Measurements from ENCODE around the gene DDT. TPM values are rescaled to one million over a fixed set of nuclear protein-coding genes. Genes with fewer than 3 reads are reported as not detected.
"Not testable (repeated sequence)": the region's sequence is repeated elsewhere in the genome, so short reads cannot be mapped to it uniquely, and the experiment has no call there.

The DDT gene
- total RNA-seq (2013; cell fraction: nucleolus; rRNA removed) = 84.6 and 87.5 TPM in 2 replicates
- total RNA-seq (2014; rRNA removed) (245 and 263 TPM in 2 replicates), total RNA-seq (2014; rRNA removed; fragmentation: Illumina TruSeq; extraction: Trizol) (55.1 and 56.5 TPM in 2 replicates), total RNA-seq (2021) (177 and 181 TPM in 2 replicates), polyA plus RNA-seq (2011; rRNA removed) (262 and 263 TPM in 2 replicates), polyA plus RNA-seq (2014; fragmentation: Illumina TruSeq; extraction: Trizol) (17.6 and 33.0 TPM in 2 replicates), polyA plus RNA-seq (2014; fragmentation: Nextera tagmentation; extraction: Ambion mirVana) (10 to 100 TPM; 25.1 to 70.2 TPM), polyA plus RNA-seq (2014; rRNA removed) (408 and 473 TPM in 2 replicates), polyA plus RNA-seq (2016; fragmentation: Nextera tagmentation; extraction: Ambion mirVana) (100 to 1,000 TPM; 227 to 244 TPM), polyA minus RNA-seq (2011; rRNA and poly(A)+ RNA removed) (25.2 and 40.2 TPM in 2 replicates), Bru-seq, nascent RNA (percentile 48 among the genes with signal in this experiment), BruChase-seq, experiment 1, labeled RNA remaining after a 6-hour chase (percentile 54 among the genes with signal in this experiment), BruChase-seq, experiment 2, labeled RNA remaining after a 2-hour chase (percentile 45 among the genes with signal in this experiment)
- 263 TPM for polyA plus RNA-seq (2011; ENCODE audit: low read depth)
- polyA plus RNA-seq (2011; cell fraction: cytosol; rRNA removed) = 298 and 443 TPM in 2 replicates
- polyA plus RNA-seq (2011; cell fraction: nucleus; rRNA removed) = 313 and 433 TPM in 2 replicates
- polyA plus RNA-seq (2012) = 191 and 251 TPM in 2 replicates
- 29.0 and 39.0 TPM in 2 replicates for polyA minus RNA-seq (2011; cell fraction: cytosol; rRNA and poly(A)+ RNA removed)
- 44.0 and 54.3 TPM in 2 replicates for polyA minus RNA-seq (2011; cell fraction: nucleus; rRNA and poly(A)+ RNA removed)
- long read RNA-seq, experiment 1, transcript DDT-202 (3 exons, 713 nt) = major isoform, 72 of 81 reads
- long read RNA-seq, experiment 1, partial matches to known transcripts = 1 of 81 reads
- long read RNA-seq, experiment 1, other reads (novel, unspliced or antisense) = 7 of 81 reads
- long read RNA-seq, experiment 2, transcript DDT-202 (3 exons, 713 nt) = major isoform, 160 of 177 reads
- long read RNA-seq, experiment 2, transcript DDT-206 (2 exons, 1,048 nt) = minor isoform, 5 of 177 reads
- long read RNA-seq, experiment 2, partial matches to known transcripts = 0 of 177 reads
- long read RNA-seq, experiment 2, other reads (novel, unspliced or antisense) = 12 of 177 reads

DNA sequence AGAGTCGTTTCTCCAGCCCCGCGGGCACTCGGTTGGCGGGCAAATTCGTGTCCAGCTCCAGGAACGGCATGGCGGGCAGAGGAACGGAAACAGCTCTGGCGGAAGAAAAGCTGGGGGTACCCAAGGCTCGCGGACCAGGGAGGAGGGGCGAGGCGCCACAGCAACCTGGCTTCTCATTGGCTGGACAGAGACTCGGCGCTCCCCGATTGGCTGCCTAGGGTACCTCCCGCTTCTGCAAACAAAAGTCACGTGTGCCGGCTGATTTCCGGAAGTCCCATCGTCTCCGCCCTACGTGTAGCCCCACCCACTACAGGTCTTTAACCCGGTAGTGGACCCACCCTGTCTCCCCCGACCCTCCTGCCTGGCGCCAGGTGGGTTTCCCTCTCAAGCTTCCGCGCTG, at the start of gene DDT:
DDT (minus strand) TSS at position 97 of the 400 bp plus-strand sequence; CDS start at position 70, 27 bp downstream.
- BruUV-seq (replicated peaks); H3K27me3 ChIP-seq (replicated peaks in 1 of 2; ENCODE audit: control insufficient read depth in 2 of 2, insufficient read depth in 2 of 2, low read length in 1 of 2); H3K9ac ChIP-seq (ENCODE audit: control insufficient read depth, insufficient read depth, low read length); H3K27ac ChIP-seq (ENCODE audit: control insufficient read depth, insufficient read depth); SMC1A ChIA-PET (ENCODE audit: uncharacterized antibody, unreplicated experiment); H3K4me2 ChIP-seq (ENCODE audit: control insufficient read depth, insufficient read depth); RAD21 ChIA-PET (ENCODE audit: unreplicated experiment); H2AFZ ChIP-seq (ENCODE audit: control insufficient read depth, low read depth, low read length); H3K4me1 ChIP-seq (ENCODE audit: control insufficient read depth, insufficient read depth, low read length); H4K20me1 ChIP-seq (ENCODE audit: control insufficient read depth, insufficient read depth); DNase-seq (ENCODE audit: low read depth, low spot score); H3K4me3 ChIP-seq; CTCF ChIA-PET; H3K9me3 ChIP-seq (replicated peaks; ENCODE audit: control insufficient read depth, insufficient read depth, low read length); POLR2A ChIA-PET: not testable (repeated sequence)
- in situ Hi-C loops (cut with MboI) (loop anchor here (5.0 kb wide), 1 partner anchor 47 kb away; no protein-coding TSS in a partner anchor), intact Hi-C loops (cut with micrococcal nuclease; ENCODE audit: unreplicated experiment) (loop anchor here (5.0 kb wide), 1 partner anchor 47 kb away; no protein-coding TSS in a partner anchor)
- FAIRE-seq (peak; percentile 89), ATAC-seq (peak; percentile 99)
- Histone ChIP-seq H3K79me2 (ENCODE audit: control insufficient read depth, insufficient read depth, low read length) (peaks cover 13% of the 10 kb centered on the region), H3K36me3 (ENCODE audit: control insufficient read depth in 2 of 2, insufficient read depth in 2 of 2, low read length in 1 of 2) (peaks cover 11 to 22% of the 10 kb centered on the region in 2 experiments)
- WGBS (ENCODE audit: insufficient coverage, insufficient replicate concordance, low lambda C conversion rate, missing lambda C conversion rate) = no CpG with 5 or more reads among the region's 29 CpGs

DNA sequence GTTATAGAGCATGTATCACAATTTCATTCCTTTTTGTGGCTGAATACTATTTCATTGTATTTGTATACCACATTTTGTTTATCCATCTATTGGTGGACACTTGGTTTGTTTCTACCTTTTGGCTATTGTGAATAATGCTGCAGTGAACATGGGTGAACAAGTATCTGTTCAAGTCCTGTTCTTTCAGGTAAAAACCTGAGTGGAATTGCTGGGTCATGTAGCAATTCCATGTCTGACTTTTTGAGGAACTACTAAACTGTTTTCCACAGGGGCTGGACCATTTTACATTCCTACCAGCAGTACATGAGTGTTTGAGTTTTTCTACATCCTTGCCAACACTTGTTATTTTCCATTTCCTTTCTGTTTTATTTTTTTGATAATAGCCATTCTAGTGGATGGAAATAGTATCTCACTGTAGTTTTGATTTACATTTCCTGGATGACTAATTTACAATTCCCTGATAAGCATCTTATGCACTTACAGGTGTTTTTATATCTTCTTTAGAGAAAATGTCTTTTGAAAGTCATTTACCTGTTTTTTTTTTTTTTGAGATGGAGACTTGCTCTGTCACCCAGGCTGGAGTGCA, 49.1 kb upstream of the DDT start:
- H3K27ac ChIP-seq (ENCODE audit: control insufficient read depth, insufficient read depth) = no peak overlapping the region
- CTCF ChIA-PET = interaction anchor here (1.0 kb wide), 1 partner anchor 10 kb away, joined by 4 read pairs; no protein-coding TSS in a partner anchor
- in situ Hi-C loops (cut with MboI) = no loop called here

More for the DNA sequence above, 49.1 kb upstream of the DDT start:
- no peak overlapping the region for H3K9ac ChIP-seq (ENCODE audit: control insufficient read depth, insufficient read depth, low read length)
- intact Hi-C loops (cut with micrococcal nuclease; ENCODE audit: unreplicated experiment) = no loop called here
- DNase-seq (ENCODE audit: low read depth, low spot score) = no peak
- no TSS peak for BruUV-seq (replicated peaks)
- TF ChIP-seq, protein P1, sequence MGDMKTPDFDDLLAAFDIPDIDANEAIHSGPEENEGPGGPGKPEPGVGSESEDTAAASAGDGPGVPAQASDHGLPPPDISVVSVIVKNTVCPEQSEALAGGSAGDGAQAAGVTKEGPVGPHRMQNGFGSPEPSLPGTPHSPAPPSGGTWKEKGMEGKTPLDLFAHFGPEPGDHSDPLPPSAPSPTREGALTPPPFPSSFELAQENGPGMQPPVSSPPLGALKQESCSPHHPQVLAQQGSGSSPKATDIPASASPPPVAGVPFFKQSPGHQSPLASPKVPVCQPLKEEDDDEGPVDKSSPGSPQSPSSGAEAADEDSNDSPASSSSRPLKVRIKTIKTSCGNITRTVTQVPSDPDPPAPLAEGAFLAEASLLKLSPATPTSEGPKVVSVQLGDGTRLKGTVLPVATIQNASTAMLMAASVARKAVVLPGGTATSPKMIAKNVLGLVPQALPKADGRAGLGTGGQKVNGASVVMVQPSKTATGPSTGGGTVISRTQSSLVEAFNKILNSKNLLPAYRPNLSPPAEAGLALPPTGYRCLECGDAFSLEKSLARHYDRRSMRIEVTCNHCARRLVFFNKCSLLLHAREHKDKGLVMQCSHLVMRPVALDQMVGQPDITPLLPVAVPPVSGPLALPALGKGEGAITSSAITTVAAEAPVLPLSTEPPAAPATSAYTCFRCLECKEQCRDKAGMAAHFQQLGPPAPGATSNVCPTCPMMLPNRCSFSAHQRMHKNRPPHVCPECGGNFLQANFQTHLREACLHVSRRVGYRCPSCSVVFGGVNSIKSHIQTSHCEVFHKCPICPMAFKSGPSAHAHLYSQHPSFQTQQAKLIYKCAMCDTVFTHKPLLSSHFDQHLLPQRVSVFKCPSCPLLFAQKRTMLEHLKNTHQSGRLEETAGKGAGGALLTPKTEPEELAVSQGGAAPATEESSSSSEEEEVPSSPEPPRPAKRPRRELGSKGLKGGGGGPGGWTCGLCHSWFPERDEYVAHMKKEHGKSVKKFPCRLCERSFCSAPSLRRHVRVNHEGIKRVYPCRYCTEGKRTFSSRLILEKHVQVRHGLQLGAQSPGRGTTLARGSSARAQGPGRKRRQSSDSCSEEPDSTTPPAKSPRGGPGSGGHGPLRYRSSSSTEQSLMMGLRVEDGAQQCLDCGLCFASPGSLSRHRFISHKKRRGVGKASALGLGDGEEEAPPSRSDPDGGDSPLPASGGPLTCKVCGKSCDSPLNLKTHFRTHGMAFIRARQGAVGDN (IDR thresholded peaks at IDR 0.05) = no peak
- H3K36me3 ChIP-seq (ENCODE audit: control insufficient read depth in 2 of 2, insufficient read depth in 2 of 2, low read length in 1 of 2) = peaks cover 0 to 1% of the 10 kb centered on the region in 2 experiments; a peak in 2 of 4 replicates
- no peaks in the 10 kb centered on the region for H3K27me3 ChIP-seq (replicated peaks in 1 of 2; ENCODE audit: control insufficient read depth in 2 of 2, insufficient read depth in 2 of 2, low read length in 1 of 2)
- H3K4me1 ChIP-seq (ENCODE audit: control insufficient read depth, insufficient read depth, low read length) = no peaks in the 10 kb centered on the region
- POLR2A ChIA-PET = interaction anchor here (1.5 kb wide), 1 partner anchor 11 kb away, joined by 8 read pairs; no protein-coding TSS in a partner anchor
- no peaks in the 10 kb centered on the region for H4K20me1 ChIP-seq (ENCODE audit: control insufficient read depth, insufficient read depth)
- no peaks in the 10 kb centered on the region for H3K9me3 ChIP-seq (replicated peaks; ENCODE audit: control insufficient read depth, insufficient read depth, low read length)
- no peak overlapping the region for H3K4me2 ChIP-seq (ENCODE audit: control insufficient read depth, insufficient read depth)
- no peak overlapping the region for H3K4me3 ChIP-seq
- peaks cover 17% of the 10 kb centered on the region for H3K79me2 ChIP-seq (ENCODE audit: control insufficient read depth, insufficient read depth, low read length)
- SMC1A ChIA-PET (ENCODE audit: uncharacterized antibody, unreplicated experiment) = interaction anchor here (1.9 kb wide), 1 partner anchor 22 kb away, joined by 4 read pairs; no protein-coding TSS in a partner anchor
- no peak for FAIRE-seq
- RAD21 ChIA-PET (ENCODE audit: unreplicated experiment) = no interaction called here
- no peak overlapping the region for H2AFZ ChIP-seq (ENCODE audit: control insufficient read depth, low read depth, low read length)
- ATAC-seq = no peak

Measured in GM12878 (cell line).